Left ventricle myocardium inferior (tissue), 1 donor: ENCODE measurements around the gene PDE4C. TPM values are rescaled to one million over a fixed set of nuclear protein-coding genes. Genes with fewer than 3 reads are reported as not detected.
A peak's percentile ranks its signal among the peaks of the same experiment; 100 is the strongest.

Source experiments
- DNase-seq: peaks from one replicate; pipeline ENCODE4 v3.0.0-alpha.2; 2020
- H3K27ac ChIP-seq: fragments of 200-600 bp; replicated peaks from 2 replicates; pipeline ENCODE4 v1.8.0; 2021
- H3K27me3 ChIP-seq: fragments of 200-600 bp; 2 replicates; pipeline ENCODE4 v1.8.0; 2021; ENCODE audit warnings: low read depth
- H3K36me3 ChIP-seq: fragments of 200-600 bp; 2 replicates; pipeline ENCODE4 v1.8.0; 2021
- H3K4me1 ChIP-seq: fragments of 200-600 bp; 2 replicates; pipeline ENCODE4 v1.8.0; 2021
- H3K4me3 ChIP-seq: fragments of 200-600 bp; 2 replicates; pipeline ENCODE4 v1.8.0; 2021; ENCODE audit warnings: mild to moderate bottlenecking, moderate library complexity
- H3K9me3 ChIP-seq: fragments of 200-600 bp; replicated peaks from 2 replicates; pipeline ENCODE4 v1.8.0; 2021
- intact Hi-C: fragments of 100-400 bp; cut with micrococcal nuclease; formaldehyde crosslinking; loops from one replicate; pipeline ENCODE4 v1.11.0; 2022
- total RNA-seq: library from RNA; stranded (reverse); fragmentation: NEBNext Ultra II Directional; extraction: Animal tissue kit (Norgen Biotek cat#: 25700); gene quantifications from one replicate; pipeline ENCODE4 v1.2.1, GENCODE V29; 2021
- TF ChIP-seq, protein P1 (sequence below): fragments of 200-600 bp; IDR thresholded peaks from 2 replicates; pipeline ENCODE4 v1.8.0; 2021; ENCODE audit warnings: antibody characterized with exemption, mild to moderate bottlenecking, borderline replicate concordance
- donor health status: DM: no; HTN: yes; CAD: no; lungs with severe emphysema.

PDE4C gene
- total RNA-seq, 1 donor from 2014 or later: 2.4 TPM

DNA sequence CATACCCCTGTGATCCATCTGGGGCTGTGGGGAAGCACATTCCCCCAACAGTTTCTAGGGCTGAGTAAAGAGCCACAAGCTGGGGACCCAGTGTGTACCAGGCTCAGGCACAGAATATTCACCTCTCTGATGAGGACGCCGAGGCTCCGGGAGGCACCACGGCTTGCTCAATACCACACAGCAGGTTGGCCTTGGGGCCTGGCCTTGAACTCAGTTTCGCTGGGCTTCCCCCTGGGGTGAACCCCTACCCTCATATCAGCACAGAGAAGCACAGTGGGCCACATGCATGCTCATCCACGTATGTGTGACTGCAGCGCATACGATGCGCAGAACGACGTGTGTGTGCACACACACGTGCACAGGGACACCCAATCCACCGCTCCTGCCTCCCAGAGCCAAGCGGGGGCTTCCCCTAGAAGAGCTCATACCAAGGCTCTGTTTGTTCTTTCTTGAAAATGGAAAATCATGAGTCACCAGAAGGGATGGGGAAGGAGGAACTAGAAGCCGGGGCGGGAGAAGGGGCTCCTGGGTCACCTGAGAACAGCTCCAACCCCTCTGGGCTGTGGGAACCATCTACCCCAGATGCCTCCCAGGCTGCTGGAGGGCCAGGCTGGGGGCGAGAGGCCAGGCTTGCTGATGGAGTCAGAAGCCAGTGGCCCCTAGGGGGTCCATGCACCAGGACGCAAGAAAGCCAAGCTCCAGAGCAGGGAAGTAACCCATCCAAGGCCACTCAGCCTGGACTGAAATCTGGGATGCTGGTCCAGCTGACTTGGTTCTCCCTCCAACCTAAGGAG is 4.9 kb upstream of the PDE4C start:
- peaks cover 11% of the 10 kb centered on the region for H3K9me3 ChIP-seq
- TF ChIP-seq, protein P1, sequence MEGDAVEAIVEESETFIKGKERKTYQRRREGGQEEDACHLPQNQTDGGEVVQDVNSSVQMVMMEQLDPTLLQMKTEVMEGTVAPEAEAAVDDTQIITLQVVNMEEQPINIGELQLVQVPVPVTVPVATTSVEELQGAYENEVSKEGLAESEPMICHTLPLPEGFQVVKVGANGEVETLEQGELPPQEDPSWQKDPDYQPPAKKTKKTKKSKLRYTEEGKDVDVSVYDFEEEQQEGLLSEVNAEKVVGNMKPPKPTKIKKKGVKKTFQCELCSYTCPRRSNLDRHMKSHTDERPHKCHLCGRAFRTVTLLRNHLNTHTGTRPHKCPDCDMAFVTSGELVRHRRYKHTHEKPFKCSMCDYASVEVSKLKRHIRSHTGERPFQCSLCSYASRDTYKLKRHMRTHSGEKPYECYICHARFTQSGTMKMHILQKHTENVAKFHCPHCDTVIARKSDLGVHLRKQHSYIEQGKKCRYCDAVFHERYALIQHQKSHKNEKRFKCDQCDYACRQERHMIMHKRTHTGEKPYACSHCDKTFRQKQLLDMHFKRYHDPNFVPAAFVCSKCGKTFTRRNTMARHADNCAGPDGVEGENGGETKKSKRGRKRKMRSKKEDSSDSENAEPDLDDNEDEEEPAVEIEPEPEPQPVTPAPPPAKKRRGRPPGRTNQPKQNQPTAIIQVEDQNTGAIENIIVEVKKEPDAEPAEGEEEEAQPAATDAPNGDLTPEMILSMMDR: no peak
- H3K27me3 ChIP-seq: peaks cover 96% of the 10 kb centered on the region
- intact Hi-C loops: no loop called here
- H3K27ac ChIP-seq: no peak overlapping the region
- DNase-seq: no peak
- no peak overlapping the region for H3K4me3 ChIP-seq
- H3K4me1 ChIP-seq: peaks cover 33% of the 10 kb centered on the region
- H3K36me3 ChIP-seq: no peaks in the 10 kb centered on the region

- Histone ChIP-seq H3K27ac (no peak overlapping the region), H3K27me3 (peaks cover 96% of the 10 kb centered on the region), H3K4me3 (no peak overlapping the region), H3K9me3 (peaks cover 11% of the 10 kb centered on the region), H3K36me3 (no peaks in the 10 kb centered on the region), H3K4me1 (peaks cover 45% of the 10 kb centered on the region)
- no peak for DNase-seq
- intact Hi-C loops: no loop called here
- TF ChIP-seq, protein P1: no peak
These were observed 3.7 kb upstream of the PDE4C start for GRCh38 chr19:18229915-18230314.

- TF ChIP-seq, protein P1: peak; percentile 43
- intact Hi-C loops: no loop called here
- Histone ChIP-seq H3K4me3 (no peak overlapping the region), H3K36me3 (no peaks in the 10 kb centered on the region), H3K4me1 (peaks cover 49% of the 10 kb centered on the region), H3K9me3 (peaks cover 11% of the 10 kb centered on the region), H3K27me3 (peaks cover 95% of the 10 kb centered on the region), H3K27ac (no peak overlapping the region)
- DNase-seq: no peak
These were observed 3.2 kb upstream of the PDE4C start for GRCh38 chr19:18229474-18229873.

DNA sequence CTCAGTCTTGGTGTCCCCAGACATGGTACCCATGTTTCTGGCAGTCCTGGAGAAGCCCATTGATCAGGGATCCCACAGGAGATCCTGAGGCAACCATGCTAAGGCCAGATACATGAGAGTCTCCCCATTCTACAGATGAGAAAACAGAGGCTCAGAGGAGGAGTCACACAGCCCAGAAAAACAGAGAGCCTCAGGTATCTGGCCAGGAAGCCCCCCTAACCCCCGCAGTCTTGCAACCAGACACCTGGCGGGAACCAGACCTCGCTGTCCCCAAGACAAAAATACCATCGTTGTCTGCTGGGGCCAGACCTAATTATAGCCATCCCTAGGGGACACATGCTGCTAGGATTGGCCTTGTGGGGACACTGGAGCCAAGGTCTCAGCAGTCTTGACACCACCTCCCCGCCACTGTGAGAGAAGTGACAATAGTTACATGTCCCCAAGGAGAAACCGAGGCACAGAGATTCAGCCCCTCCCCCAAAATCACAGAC is 1.6 kb upstream of the PDE4C start:
- Histone ChIP-seq H3K27ac (peak overlapping the region; percentile 81), H3K36me3 (no peaks in the 10 kb centered on the region), H3K4me1 (peaks cover 55% of the 10 kb centered on the region), H3K9me3 (peaks cover 1% of the 10 kb centered on the region), H3K4me3 (no peak overlapping the region), H3K27me3 (peaks cover 79% of the 10 kb centered on the region)
- TF ChIP-seq, protein P1: no peak
- DNase-seq: peak; percentile 27
- intact Hi-C loops: no loop called here

DNA sequence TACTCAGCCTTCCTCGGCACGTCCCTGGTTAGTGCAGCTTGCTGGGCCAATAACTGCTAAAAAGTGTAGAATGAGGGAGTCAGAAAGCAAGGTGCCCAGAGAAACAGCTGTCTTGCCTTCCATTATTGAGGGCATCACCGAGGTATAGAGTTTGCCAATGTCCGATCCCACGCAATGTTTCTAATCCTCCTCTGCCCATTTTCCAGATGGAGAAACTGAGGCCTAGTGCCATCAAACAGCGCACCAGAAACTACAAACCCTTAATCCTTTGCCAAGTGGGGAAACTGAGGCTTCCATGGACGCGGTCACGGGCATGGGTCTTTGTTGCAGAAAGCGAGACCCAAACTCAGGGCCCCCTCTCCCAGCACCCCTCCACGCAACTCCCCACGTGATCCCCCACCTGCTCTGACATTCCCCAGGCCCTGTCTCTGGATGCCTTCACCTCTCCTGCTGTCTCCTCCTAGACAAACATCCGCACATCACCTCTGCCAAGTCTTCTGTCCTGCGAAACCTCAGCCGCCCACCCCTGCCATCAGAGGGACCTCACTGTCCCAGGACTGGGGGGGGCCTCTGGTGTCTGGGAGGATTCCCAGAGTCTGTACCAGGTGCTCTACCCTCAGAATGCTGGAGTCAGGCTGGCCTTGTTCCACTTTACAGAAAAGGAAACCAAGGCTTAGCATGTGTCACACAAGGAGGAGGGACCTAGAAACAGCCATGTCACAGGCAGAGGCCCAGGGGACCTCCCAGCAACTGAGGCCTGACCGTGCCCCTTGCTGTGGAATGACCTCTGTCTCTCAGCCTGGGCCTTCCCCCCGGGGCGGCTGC is 930 bp upstream of the PDE4C start:
- DNase-seq: no peak
- intact Hi-C loops: no loop called here
- H3K27me3 ChIP-seq: peaks cover 74% of the 10 kb centered on the region
- H3K4me1 ChIP-seq: peaks cover 55% of the 10 kb centered on the region
- no peak overlapping the region for H3K4me3 ChIP-seq
- H3K36me3 ChIP-seq: no peaks in the 10 kb centered on the region
- peak overlapping the region; percentile 81 for H3K27ac ChIP-seq
- no peaks in the 10 kb centered on the region for H3K9me3 ChIP-seq
- TF ChIP-seq, protein P1: no peak
